D721Med (cell line): ENCODE results near the gene HS3ST5.
"Not testable (repeated sequence)": the region's sequence is repeated elsewhere in the genome, so short reads cannot be mapped to it uniquely, and the experiment has no call there.

Source experiments
- DNase-seq: peaks from one replicate; pipeline ENCODE4 v3.0.0; 2011; ENCODE audit warnings: low spot score; ENCODE audit not compliant: insufficient read length
- FAIRE-seq: peaks from 2 replicates; lab custom pipeline; 2011; peaks lifted over from hg19 to GRCh38; lab: Jason Lieb, UNC
- TF ChIP-seq, protein P1 (sequence below): IDR thresholded peaks from 2 replicates; pipeline ENCODE4 v1.5.1; 2012; ENCODE audit warnings: mild to moderate bottlenecking, control low read depth; ENCODE audit not compliant: insufficient read depth; ENCODE audit errors: missing control alignments

HS3ST5 gene

DNA sequence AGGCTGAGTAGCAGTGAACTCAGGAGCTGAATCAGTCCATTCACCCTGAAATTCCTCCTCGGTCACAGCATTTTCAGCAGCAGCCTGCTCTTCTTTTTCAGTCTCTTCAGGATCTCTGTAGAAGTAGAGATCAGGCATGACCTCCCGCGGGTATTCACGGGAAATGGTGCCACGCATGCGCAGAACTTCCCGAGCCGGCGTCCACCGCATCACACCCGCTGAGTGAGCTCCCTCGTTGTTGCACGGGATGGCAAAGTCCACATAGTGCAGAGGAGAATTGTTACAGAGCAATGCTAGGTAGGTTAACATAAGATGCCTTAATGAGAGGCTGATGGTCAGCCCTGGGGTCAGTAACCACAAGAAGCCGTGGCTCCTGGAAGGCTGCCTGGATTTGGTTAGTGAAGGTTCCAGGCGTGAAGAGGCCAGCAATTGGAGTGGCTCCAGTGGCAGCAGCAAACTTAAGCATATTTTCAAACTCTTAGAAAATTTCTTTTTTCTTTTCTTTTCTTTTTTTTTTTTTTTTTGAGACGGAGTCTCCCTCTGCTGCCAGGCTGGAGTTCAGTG lies 258.4 kb downstream of the HS3ST5 start:
- TF ChIP-seq, protein P1, sequence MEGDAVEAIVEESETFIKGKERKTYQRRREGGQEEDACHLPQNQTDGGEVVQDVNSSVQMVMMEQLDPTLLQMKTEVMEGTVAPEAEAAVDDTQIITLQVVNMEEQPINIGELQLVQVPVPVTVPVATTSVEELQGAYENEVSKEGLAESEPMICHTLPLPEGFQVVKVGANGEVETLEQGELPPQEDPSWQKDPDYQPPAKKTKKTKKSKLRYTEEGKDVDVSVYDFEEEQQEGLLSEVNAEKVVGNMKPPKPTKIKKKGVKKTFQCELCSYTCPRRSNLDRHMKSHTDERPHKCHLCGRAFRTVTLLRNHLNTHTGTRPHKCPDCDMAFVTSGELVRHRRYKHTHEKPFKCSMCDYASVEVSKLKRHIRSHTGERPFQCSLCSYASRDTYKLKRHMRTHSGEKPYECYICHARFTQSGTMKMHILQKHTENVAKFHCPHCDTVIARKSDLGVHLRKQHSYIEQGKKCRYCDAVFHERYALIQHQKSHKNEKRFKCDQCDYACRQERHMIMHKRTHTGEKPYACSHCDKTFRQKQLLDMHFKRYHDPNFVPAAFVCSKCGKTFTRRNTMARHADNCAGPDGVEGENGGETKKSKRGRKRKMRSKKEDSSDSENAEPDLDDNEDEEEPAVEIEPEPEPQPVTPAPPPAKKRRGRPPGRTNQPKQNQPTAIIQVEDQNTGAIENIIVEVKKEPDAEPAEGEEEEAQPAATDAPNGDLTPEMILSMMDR, result no peak
- DNase-seq (no peak), FAIRE-seq (no peak)

- no peak for DNase-seq
- TF ChIP-seq, protein P1, result no peak
- no peak for FAIRE-seq
Observed at GRCh38 chr6:114083251-114083650, 259.6 kb downstream of the HS3ST5 start.

DNA sequence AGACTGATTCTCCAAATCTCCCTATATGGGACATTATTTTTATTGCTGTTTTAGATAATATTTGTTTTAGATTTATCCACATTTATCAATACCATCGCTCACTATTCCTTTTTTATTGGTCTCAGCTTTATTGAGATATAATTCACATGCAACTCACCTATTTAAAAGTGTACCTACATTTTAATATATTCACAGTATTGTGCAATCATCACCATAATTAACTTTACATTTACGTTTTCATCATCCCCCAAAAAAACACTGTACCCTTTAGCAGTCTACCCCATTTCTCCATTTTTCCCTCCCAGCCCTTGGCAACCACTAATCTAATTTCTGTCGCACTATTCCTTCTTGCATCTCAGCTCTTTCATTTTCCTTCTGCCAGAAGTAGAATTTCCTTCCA lies 261.1 kb downstream of the HS3ST5 start:
- TF ChIP-seq, protein P1, result no peak
- no peak for FAIRE-seq

GRCh38 chr6:114080891-114081510 lies 261.8 kb downstream of the HS3ST5 start:
- FAIRE-seq, result no peak
- TF ChIP-seq, protein P1, result no peak
- no peak for DNase-seq

More for the DNA sequence above, 261.1 kb downstream of the HS3ST5 start:
- no peak for DNase-seq

DNA sequence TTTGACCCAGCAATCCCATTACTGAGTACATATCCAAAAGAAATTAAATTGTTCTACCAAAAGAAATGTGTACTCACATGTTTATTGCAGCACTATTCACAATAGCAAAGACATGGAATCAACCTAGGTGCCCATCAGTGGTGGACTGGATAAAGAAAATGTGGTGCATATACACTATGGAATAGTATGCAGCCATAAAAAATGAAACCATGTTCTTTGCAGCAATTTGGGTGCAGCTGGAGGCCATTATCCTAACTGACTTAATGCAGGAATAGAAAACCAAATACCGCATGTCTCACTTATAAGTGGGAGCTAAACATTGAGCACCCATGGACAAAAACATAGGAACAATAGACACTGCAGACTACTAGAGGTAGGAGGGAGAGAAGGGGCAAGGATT lies 262.4 kb downstream of the HS3ST5 start:
- FAIRE-seq, result not testable (repeated sequence)

DNA sequence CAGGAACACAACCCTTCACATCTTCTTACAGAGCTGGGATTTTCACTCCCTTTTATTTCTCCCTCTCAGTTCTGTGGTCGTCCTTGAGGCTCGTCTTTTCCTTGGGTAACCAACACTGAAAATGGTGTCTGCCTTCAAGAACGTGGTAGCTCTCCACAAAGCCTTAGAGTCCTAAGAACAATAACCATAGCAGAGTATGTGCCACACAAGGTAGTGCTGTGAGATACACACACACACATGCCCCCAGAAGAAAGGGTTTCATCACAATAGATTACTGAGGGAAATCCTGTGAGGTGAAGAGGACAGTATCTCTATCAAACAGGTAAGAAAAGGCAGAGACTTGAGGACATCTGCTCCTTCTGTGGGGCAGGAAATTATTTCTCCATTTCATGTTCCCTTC lies 267.0 kb downstream of the HS3ST5 start:
- TF ChIP-seq, protein P1, result no peak
- DNase-seq, result no peak
- no peak for FAIRE-seq

More for the DNA sequence above, 262.4 kb downstream of the HS3ST5 start:
- not testable (repeated sequence) for DNase-seq

DNA sequence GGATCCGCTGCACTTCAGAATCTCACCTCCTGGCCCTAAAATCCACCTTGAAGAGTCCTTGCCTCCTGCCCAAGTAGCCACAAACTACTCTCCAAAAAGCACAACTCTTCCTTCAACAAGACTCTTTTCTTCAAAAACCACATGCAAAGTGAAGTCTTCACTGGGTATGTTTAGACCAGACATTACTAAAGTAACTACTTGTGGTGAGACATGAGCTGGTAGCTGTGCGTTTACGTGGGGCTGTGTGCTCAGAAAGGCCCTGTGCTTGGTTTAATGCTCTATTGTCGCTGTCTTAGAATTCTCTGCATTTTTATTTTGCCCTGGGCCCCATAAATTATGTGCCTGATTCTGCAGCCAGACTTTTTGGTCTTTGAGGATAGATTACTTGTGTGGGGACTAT lies 267.5 kb downstream of the HS3ST5 start:
- TF ChIP-seq, protein P1, result no peak
- FAIRE-seq (no peak), DNase-seq (no peak)
